ENCODE data around the gene PUDP.

The PUDP gene

GRCh38 chrX:7143941-7144525 is 3.9 kb downstream of the PUDP start:
- Histone ChIP-seq H3K36me3 (ENCODE audit: insufficient read depth) (no peaks in the 10 kb centered on the region), H3K27ac (no peak overlapping the region), H3K27me3 (ENCODE audit: insufficient read depth, low read depth) (no peaks in the 10 kb centered on the region), H3K4me1 (ENCODE audit: low read depth, poor library complexity, severe bottlenecking) (no peaks in the 10 kb centered on the region), H3K9ac (no peak overlapping the region), H4K20me1 (ENCODE audit: insufficient read depth) (no peaks in the 10 kb centered on the region), H3K4me3 (IDR thresholded peaks at IDR 0.05; ENCODE audit: insufficient read depth, low read depth, low read length) (no peak overlapping the region), H2AFZ (ENCODE audit: low read depth) (no peak overlapping the region), H3K4me2 (no peak overlapping the region), H3K79me2 (ENCODE audit: insufficient read depth, low read depth) (peaks cover 14% of the 10 kb centered on the region; the same call in 1 of the 2 replicates)
- TF ChIP-seq, protein P1, sequence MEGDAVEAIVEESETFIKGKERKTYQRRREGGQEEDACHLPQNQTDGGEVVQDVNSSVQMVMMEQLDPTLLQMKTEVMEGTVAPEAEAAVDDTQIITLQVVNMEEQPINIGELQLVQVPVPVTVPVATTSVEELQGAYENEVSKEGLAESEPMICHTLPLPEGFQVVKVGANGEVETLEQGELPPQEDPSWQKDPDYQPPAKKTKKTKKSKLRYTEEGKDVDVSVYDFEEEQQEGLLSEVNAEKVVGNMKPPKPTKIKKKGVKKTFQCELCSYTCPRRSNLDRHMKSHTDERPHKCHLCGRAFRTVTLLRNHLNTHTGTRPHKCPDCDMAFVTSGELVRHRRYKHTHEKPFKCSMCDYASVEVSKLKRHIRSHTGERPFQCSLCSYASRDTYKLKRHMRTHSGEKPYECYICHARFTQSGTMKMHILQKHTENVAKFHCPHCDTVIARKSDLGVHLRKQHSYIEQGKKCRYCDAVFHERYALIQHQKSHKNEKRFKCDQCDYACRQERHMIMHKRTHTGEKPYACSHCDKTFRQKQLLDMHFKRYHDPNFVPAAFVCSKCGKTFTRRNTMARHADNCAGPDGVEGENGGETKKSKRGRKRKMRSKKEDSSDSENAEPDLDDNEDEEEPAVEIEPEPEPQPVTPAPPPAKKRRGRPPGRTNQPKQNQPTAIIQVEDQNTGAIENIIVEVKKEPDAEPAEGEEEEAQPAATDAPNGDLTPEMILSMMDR (conservative IDR thresholded peaks at IDR 0.05; ENCODE audit: low read depth, low read length) = no peak

DNA sequence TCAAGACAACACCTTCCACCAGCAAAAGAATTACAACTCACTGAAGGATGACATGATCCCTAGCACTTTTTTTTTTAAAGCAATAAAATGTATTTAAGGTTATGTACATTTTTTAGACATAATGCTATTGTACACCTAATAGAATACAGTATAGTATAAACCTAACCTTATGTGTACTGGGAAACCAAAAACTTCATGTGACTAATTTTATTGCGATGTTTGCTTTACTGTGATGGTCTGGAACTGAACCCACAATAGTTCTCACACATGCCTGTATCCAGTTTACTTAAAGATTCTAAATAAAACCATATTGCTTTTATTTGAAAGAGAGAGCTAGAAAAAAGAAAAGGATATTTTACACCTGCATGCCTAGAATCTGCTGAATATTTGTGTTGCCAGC is 4.9 kb downstream of the PUDP start:
- no peaks in the 10 kb centered on the region for H3K36me3 ChIP-seq (ENCODE audit: insufficient read depth)

GRCh38 chrX:7139202-7140081 is 8.5 kb downstream of the PUDP start:
- H3K4me2 ChIP-seq = no peak overlapping the region
- H2AFZ ChIP-seq (ENCODE audit: low read depth) = no peak overlapping the region
- H3K9ac ChIP-seq = no peak overlapping the region
- H3K79me2 ChIP-seq (ENCODE audit: insufficient read depth, low read depth) = no peaks in the 10 kb centered on the region; the same call in 1 of the 2 replicates
- no peaks in the 10 kb centered on the region for H3K4me1 ChIP-seq (ENCODE audit: low read depth, poor library complexity, severe bottlenecking)
- H3K4me3 ChIP-seq (IDR thresholded peaks at IDR 0.05; ENCODE audit: insufficient read depth, low read depth, low read length) = no peak overlapping the region
- H3K27me3 ChIP-seq (ENCODE audit: insufficient read depth, low read depth) = no peaks in the 10 kb centered on the region
- no peak overlapping the region for H3K27ac ChIP-seq
- TF ChIP-seq, protein P1 (conservative IDR thresholded peaks at IDR 0.05; ENCODE audit: low read depth, low read length) = no peak
- no peaks in the 10 kb centered on the region for H4K20me1 ChIP-seq (ENCODE audit: insufficient read depth)
- no peaks in the 10 kb centered on the region for H3K36me3 ChIP-seq (ENCODE audit: insufficient read depth)

More for the DNA sequence above, 4.9 kb downstream of the PUDP start:
- no peak overlapping the region for H3K4me3 ChIP-seq (IDR thresholded peaks at IDR 0.05; ENCODE audit: insufficient read depth, low read depth, low read length)
- peaks cover 14% of the 10 kb centered on the region; the same call in 1 of the 2 replicates for H3K79me2 ChIP-seq (ENCODE audit: insufficient read depth, low read depth)
- H3K27ac ChIP-seq = no peak overlapping the region
- H3K27me3 ChIP-seq (ENCODE audit: insufficient read depth, low read depth) = no peaks in the 10 kb centered on the region
- TF ChIP-seq, protein P1 (conservative IDR thresholded peaks at IDR 0.05; ENCODE audit: low read depth, low read length) = no peak
- no peaks in the 10 kb centered on the region for H4K20me1 ChIP-seq (ENCODE audit: insufficient read depth)
- H2AFZ ChIP-seq (ENCODE audit: low read depth) = no peak overlapping the region
- H3K4me2 ChIP-seq = no peak overlapping the region
- H3K4me1 ChIP-seq (ENCODE audit: low read depth, poor library complexity, severe bottlenecking) = no peaks in the 10 kb centered on the region
- H3K9ac ChIP-seq = no peak overlapping the region

DNA sequence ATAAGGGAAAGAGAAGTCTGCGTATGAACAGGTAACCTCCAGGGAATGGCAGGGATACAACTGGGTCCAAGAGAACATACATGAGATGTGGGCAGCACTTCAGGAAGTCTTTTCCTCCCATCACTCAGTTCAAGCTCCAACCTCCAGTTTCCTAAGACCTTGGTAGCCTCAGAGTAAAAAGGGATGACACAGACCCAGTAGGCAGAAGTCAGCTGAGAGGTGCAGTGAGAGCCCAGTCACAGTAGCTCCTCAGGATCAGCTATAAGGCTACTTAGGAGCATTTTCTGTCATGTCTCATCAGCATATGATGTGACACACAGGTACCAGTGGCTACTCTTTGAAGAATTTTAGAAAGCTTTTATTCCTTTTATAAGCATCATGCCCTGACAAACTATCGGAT is 13.0 kb downstream of the PUDP start:
- Histone ChIP-seq H3K27me3 (ENCODE audit: insufficient read depth, low read depth) (no peaks in the 10 kb centered on the region), H4K20me1 (ENCODE audit: insufficient read depth) (no peaks in the 10 kb centered on the region), H3K4me3 (IDR thresholded peaks at IDR 0.05; ENCODE audit: insufficient read depth, low read depth, low read length) (no peak overlapping the region), H3K4me2 (no peak overlapping the region), H3K36me3 (ENCODE audit: insufficient read depth) (no peaks in the 10 kb centered on the region), H3K9ac (no peak overlapping the region), H3K27ac (no peak overlapping the region), H3K79me2 (ENCODE audit: insufficient read depth, low read depth) (no peaks in the 10 kb centered on the region; the same call in 1 of the 2 replicates), H3K4me1 (ENCODE audit: low read depth, poor library complexity, severe bottlenecking) (no peaks in the 10 kb centered on the region), H2AFZ (ENCODE audit: low read depth) (no peak overlapping the region)
- TF ChIP-seq, protein P1 (conservative IDR thresholded peaks at IDR 0.05; ENCODE audit: low read depth, low read length) = no peak

All from KMS-11 (cell line).